GM12865 (cell line): ENCODE measurements around the gene CAMK2B.
"Not testable (repeated sequence)": the region's sequence is repeated elsewhere in the genome, so short reads cannot be mapped to it uniquely, and the experiment has no call there.

Experiments
- DNase-seq: peaks from one replicate; pipeline ENCODE4 v3.0.0; 2010; ENCODE audit warnings: low read depth
- H3K4me3 ChIP-seq: 2 replicates; pipeline ENCODE4 v1.5.1; 2011; ENCODE audit warnings: mild to moderate bottlenecking, low read depth, low read length, control low read depth
- TF ChIP-seq, protein P1 (sequence below): IDR thresholded peaks from 2 replicates; pipeline ENCODE4 v1.5.1; 2011; ENCODE audit warnings: low read length, control low read depth, low read depth, inconsistent platforms; ENCODE audit not compliant: insufficient read depth; ENCODE audit errors: missing control alignments

Gene CAMK2B

DNA sequence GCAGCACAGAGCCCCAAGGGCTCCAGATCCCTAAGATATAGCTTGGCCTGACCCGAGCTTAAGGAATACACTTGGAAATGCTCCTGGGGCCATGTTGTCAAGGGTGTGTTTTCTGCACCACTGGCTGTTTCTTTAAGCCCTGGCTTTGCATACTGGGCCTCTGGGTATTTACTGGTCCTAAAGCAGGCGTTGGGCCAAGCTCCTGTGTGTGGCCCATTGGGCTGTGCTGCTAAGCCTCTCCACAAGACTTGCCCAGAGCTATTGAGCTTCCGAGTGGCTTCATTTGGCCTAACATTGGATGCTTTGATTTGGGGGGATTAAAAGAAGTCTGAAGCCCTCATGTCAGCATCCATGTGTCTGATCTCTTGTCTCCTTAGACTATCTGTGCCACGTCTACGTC lies 119.4 kb downstream of the CAMK2B start:
- H3K4me3 ChIP-seq = no peak overlapping the region
- no peak for DNase-seq
- TF ChIP-seq, protein P1, sequence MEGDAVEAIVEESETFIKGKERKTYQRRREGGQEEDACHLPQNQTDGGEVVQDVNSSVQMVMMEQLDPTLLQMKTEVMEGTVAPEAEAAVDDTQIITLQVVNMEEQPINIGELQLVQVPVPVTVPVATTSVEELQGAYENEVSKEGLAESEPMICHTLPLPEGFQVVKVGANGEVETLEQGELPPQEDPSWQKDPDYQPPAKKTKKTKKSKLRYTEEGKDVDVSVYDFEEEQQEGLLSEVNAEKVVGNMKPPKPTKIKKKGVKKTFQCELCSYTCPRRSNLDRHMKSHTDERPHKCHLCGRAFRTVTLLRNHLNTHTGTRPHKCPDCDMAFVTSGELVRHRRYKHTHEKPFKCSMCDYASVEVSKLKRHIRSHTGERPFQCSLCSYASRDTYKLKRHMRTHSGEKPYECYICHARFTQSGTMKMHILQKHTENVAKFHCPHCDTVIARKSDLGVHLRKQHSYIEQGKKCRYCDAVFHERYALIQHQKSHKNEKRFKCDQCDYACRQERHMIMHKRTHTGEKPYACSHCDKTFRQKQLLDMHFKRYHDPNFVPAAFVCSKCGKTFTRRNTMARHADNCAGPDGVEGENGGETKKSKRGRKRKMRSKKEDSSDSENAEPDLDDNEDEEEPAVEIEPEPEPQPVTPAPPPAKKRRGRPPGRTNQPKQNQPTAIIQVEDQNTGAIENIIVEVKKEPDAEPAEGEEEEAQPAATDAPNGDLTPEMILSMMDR = no peak

DNA sequence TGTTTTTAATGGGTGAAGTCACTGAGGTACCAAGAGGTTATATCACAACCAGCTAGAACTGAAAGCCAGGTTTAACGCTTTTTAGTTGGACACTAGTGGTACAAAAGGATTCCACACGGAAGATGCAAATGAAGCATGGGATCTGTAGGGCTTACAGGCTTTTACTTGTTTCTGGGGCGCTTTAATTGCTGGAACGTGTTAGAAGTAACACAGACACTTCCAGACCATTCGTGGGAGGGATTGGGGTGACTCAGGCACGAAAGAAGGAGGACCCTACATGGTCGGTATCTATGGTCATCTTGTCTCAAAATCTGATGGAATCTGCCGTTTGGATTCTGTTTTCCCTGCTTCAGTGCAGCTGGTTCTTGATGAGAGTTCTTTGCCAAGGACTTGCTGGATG lies 123.6 kb downstream of the CAMK2B start:
- peak overlapping the region; percentile 97 for H3K4me3 ChIP-seq
- DNase-seq = no peak
- TF ChIP-seq, protein P1 = no peak

DNA sequence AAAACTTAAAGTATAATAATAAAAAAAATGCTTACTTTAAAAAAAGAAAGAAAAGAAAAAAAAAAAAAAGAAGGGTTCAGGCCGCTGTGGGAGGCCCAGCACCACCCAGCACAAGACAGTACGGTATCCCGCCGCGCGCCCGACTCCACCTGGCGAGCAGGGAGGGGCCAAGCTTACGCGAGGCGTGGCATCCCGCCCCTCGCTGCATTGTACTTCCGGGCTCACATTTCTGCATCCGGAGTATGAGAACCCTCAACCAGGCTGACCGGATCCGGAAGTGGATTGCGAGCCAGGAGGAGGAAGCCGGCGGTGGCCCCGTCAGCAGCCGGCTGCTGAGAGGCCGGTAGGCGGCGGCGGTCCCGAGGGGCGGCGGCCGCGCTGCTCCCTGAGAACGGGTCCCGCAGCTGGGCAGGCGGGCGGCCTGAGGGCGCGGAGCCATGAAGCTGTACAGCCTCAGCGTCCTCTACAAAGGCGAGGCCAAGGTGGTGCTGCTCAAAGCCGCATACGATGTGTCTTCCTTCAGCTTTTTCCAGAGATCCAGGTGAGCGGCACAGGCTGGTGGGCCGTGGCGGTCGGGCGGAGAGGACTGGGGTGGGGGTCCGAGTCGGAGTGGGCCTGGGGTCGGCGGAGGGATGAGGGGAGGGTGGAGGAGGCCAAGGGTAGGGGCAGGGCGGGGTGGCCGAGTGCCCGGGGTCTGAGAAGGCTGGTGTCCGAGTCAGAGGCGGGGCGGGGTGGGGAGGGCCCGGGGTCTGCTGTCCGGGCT lies 124.5 kb downstream of the CAMK2B start, which contains the start of gene YKT6:
Gene YKT6, plus strand, starts transcription at position 280 of the 763 bp plus-strand sequence. Its CDS starts 158 bp downstream, at position 438.
- DNase-seq = peak; percentile 98
- TF ChIP-seq, protein P1 = peak; percentile 48
- H3K4me3 ChIP-seq = peak within 1 kb of the TSS; percentile 97

DNA sequence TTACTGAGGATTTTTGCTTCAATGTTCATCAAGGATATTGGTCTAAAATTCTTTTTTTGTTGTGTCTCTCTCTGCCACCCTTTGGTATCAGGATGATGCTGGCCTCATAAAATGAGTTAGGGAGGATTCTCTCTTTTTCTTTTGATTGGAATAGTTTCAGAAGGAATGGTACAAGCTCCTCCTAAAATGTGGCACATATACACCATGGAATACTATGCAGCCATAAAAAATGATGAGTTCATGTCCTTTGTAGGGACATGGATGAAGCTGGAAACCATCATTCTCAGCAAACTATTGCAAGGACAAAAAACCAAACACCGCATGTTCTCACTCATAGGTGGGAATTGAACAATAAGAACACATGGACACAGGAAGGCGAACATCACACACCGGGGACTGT lies 125.2 kb downstream of the CAMK2B start:
- DNase-seq, H3K4me3 ChIP-seq: not testable (repeated sequence)

DNA sequence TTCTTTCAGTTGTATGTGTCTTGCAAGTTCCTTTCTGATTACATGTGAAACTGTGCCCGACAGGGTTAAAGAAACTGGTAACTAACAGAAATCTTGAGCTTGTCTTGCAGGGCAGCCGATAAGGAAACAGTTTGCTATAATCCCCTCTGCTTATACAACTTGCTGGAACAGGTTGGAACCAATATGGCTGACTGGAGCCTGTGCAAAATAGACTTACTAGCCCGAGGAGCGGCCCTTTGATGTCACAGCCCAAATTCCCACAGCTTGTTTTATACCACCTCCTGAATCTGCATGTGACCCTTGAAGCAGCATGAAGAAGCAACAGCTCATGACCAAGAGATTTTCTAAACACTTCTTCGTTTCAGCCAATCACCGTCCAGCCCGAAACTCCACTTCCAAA lies 127.9 kb downstream of the CAMK2B start:
- TF ChIP-seq, protein P1 = no peak
- no peak overlapping the region for H3K4me3 ChIP-seq
- no peak for DNase-seq

DNA sequence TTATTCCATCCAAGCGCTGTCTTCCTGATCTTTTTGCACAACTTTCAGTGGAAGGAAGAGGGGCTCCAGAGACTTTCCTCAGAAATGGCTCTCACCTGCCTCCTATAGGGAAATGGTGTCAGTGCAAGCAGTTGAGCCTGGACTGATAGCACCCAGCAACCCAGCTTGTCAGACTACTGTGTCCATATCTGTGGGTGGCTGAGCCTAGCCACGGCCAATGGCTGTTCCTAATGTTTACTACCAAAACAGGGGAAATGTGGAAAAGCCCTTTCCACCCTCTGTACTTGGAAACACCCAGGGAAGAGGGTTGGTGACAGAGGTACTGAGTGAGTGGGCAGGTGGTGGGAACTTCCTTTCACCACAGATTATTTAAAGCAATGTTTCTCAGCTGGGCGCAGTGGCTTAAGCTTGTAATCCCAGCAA lies 128.9 kb downstream of the CAMK2B start:
- TF ChIP-seq, protein P1 = peak; percentile 67
- no peak overlapping the region for H3K4me3 ChIP-seq
- peak; percentile 50 for DNase-seq

DNA sequence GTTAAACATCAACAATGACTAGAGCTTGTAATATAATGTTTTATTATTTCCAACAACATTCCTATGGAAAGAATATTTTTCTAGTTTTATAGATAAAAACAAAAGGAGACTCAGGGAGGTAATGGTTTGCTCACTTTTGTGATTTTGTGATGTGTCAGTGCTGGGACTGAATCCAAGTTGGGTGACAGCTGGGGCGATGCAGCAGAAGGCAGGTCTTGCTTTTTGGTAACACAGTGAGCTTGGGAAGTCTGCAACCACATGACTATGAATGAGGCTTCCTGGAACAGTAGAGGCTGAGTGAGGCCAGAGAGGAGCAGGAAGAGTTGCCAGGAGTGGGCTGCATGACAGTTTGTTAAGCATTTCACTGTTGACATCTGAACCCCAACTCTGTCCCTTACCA lies 129.5 kb downstream of the CAMK2B start:
- TF ChIP-seq, protein P1 = no peak
- no peak for DNase-seq
- no peak overlapping the region for H3K4me3 ChIP-seq
